ENCODE data around the gene PDE3B.
"Not testable (repeated sequence)": the region's sequence is repeated elsewhere in the genome, so short reads cannot be mapped to it uniquely, and the experiment has no call there.

- not testable (repeated sequence) for TF ChIP-seq YY1 (IDR thresholded peaks at IDR 0.05; ENCODE audit: insufficient read depth, insufficient read length); ZNF274 (IDR thresholded peaks at IDR 0.05; ENCODE audit: low read depth, low read length); SUZ12 (IDR thresholded peaks at IDR 0.05; ENCODE audit: extremely low read depth, insufficient read depth, insufficient read length)
These were observed 9.9 kb upstream of the PDE3B start for GRCh38 chr11:14633506-14634224.
